GM23338 (cell line): Measurements from ENCODE around the gene COPS2. TPM values are rescaled to one million over a fixed set of nuclear protein-coding genes. Genes with fewer than 3 reads are reported as not detected.

Experiments used
- ATAC-seq: fragments of 200-7000 bp; cut with Tn5 transposase; 3 replicates; pipeline ENCODE4 v1.9.1; 2020
- DNase-seq: peaks from one replicate; pipeline ENCODE4 v3.0.0-alpha.2; 2015; ENCODE audit warnings: low spot score
- H2AFZ ChIP-seq: fragments of 200-600 bp; sonication (generic); 2 replicates; pipeline ENCODE4 v1.8.0; 2016; ENCODE audit warnings: antibody characterized with exemption, mild to moderate bottlenecking, moderate library complexity
- H3F3A ChIP-seq: fragments of 200-600 bp; sonication (generic); replicated peaks from 2 replicates; pipeline ENCODE4 v1.8.0; 2017; ENCODE audit warnings: antibody characterized with exemption, mixed run types, low read depth
- H3K27ac ChIP-seq: fragments of 200-600 bp; sonication (generic); 2 replicates; pipeline ENCODE4 v1.6.1; 2016; ENCODE audit warnings: low read depth
- H3K27me3 ChIP-seq: fragments of 200-600 bp; sonication (generic); 2 replicates; pipeline ENCODE4 v1.8.0; 2016; ENCODE audit warnings: mild to moderate bottlenecking, mixed run types, moderate library complexity; ENCODE audit not compliant: insufficient read depth
- H3K36me3 ChIP-seq: fragments of 200-600 bp; sonication (generic); 2 replicates; pipeline ENCODE4 v1.8.0; 2016; ENCODE audit warnings: mild to moderate bottlenecking; ENCODE audit not compliant: insufficient read depth
- H3K4me1 ChIP-seq: fragments of 200-600 bp; sonication (generic); 2 replicates; pipeline ENCODE4 v1.8.0; 2016; ENCODE audit warnings: mild to moderate bottlenecking, moderate library complexity; ENCODE audit not compliant: insufficient read depth
- H3K4me2 ChIP-seq: fragments of 200-600 bp; sonication (generic); 2 replicates; pipeline ENCODE4 v1.7.1; 2017; ENCODE audit warnings: mixed run types
- H3K4me3 ChIP-seq: fragments of 200-600 bp; sonication (generic); 2 replicates; pipeline ENCODE4 v1.6.1; 2016; ENCODE audit warnings: mixed run types
- H3K79me2 ChIP-seq: fragments of 200-600 bp; sonication (generic); replicated peaks from 2 replicates; pipeline ENCODE4 v1.8.0; 2017; ENCODE audit warnings: mild to moderate bottlenecking; ENCODE audit not compliant: insufficient read depth
- H3K9me2 ChIP-seq: fragments of 200-600 bp; sonication (generic); 2 replicates; pipeline ENCODE4 v1.8.0; 2017; ENCODE audit not compliant: insufficient read depth
- H4K20me1 ChIP-seq: fragments of 200-600 bp; sonication (generic); replicated peaks from 2 replicates; pipeline ENCODE4 v1.8.0; 2017; ENCODE audit warnings: mild to moderate bottlenecking; ENCODE audit not compliant: insufficient read depth
- H3K27ac Mint-ChIP-seq: 2 replicates; pipeline ENCODE4 v1.8.0; 2020; ENCODE audit warnings: inconsistent platforms, mild to moderate bottlenecking, moderate library complexity, mixed read lengths
- H3K27me3 Mint-ChIP-seq: 3 replicates; pipeline ENCODE4 v1.8.0; 2022; ENCODE audit warnings: low read depth, mild to moderate bottlenecking, moderate library complexity, mixed read lengths, inconsistent platforms; ENCODE audit not compliant: insufficient read depth, poor library complexity
- H3K36me3 Mint-ChIP-seq: 3 replicates; pipeline ENCODE4 v1.8.0; 2021; ENCODE audit warnings: low read depth, mild to moderate bottlenecking, inconsistent platforms, moderate library complexity, mixed read lengths
- H3K4me1 Mint-ChIP-seq: 3 replicates; pipeline ENCODE4 v1.8.0; 2020; ENCODE audit warnings: mild to moderate bottlenecking, inconsistent platforms, mixed read lengths
- H3K4me3 Mint-ChIP-seq: 3 replicates; pipeline ENCODE4 v1.8.0; 2021; ENCODE audit warnings: moderate library complexity, mild to moderate bottlenecking, inconsistent platforms, mixed read lengths
- H3K9me3 Mint-ChIP-seq: 3 replicates; pipeline ENCODE4 v1.8.0; 2020; ENCODE audit warnings: moderate library complexity, mild to moderate bottlenecking, inconsistent platforms, mixed read lengths
- CREB1 ChIP-seq: fragments of 250-450 bp; sonication (Bioruptor Pico); IDR thresholded peaks from 2 replicates; pipeline ENCODE4 v1.5.0; 2020; ENCODE audit warnings: low read depth, mild to moderate bottlenecking, moderate library complexity
- EZH2 ChIP-seq: fragments of 200-600 bp; sonication (generic); IDR thresholded peaks from one replicate; pipeline ENCODE4 v1.8.0; 2017; ENCODE audit warnings: antibody characterized with exemption, mild to moderate bottlenecking, low read depth; ENCODE audit not compliant: unreplicated experiment
- JUNB ChIP-seq: IDR thresholded peaks from one replicate; pipeline ENCODE4 v1.6.1; 2016; ENCODE audit warnings: antibody characterized with exemption; ENCODE audit not compliant: unreplicated experiment
- NANOG ChIP-seq: IDR thresholded peaks from 2 replicates; pipeline ENCODE4 v1.6.1; 2016; ENCODE audit warnings: antibody characterized with exemption, borderline replicate concordance
- POLR2AphosphoS5 ChIP-seq: IDR thresholded peaks from 2 replicates; pipeline ENCODE4 v1.6.1; 2016; ENCODE audit warnings: antibody characterized with exemption, low read depth
- STAT1 ChIP-seq: IDR thresholded peaks from one replicate; pipeline ENCODE4 v1.6.1; 2016; ENCODE audit warnings: antibody characterized with exemption; ENCODE audit not compliant: unreplicated experiment
- ZNF114 ChIP-seq: fragments of 250-450 bp; sonication (Bioruptor Pico); IDR thresholded peaks from 2 replicates; pipeline ENCODE4 v1.5.0; 2020; ENCODE audit warnings: mild to moderate bottlenecking, moderate library complexity
- ZNF331 ChIP-seq: fragments of 250-450 bp; sonication (Bioruptor Pico); IDR thresholded peaks from 2 replicates; pipeline ENCODE4 v1.5.0; 2020; ENCODE audit warnings: low read depth, mild to moderate bottlenecking, moderate library complexity
- polyA plus RNA-seq: library from polyadenylated mRNA; unstranded; fragments of >200 nt; fragmentation: Nextera tagmentation; extraction: Ambion mirVana; gene quantifications from 2 replicates; pipeline ENCODE4 v1.2.1, GENCODE V29; 2016
- total RNA-seq: library from RNA; depleted of rRNA; stranded (reverse); fragments of >200 nt; shearing (Covaris generic); gene quantifications from 2 replicates; pipeline ENCODE4 v1.2.3, GENCODE V29; 2014
- TF ChIP-seq, protein P1 (sequence below): fragments of 250-450 bp; sonication (Bioruptor Pico); IDR thresholded peaks from 2 replicates; pipeline ENCODE4 v1.5.0; 2020; ENCODE audit warnings: mild to moderate bottlenecking, moderate library complexity
- TF ChIP-seq, protein P2 (sequence below): IDR thresholded peaks from 2 replicates; pipeline ENCODE4 v1.6.1; 2016; ENCODE audit warnings: antibody characterized with exemption
- TF ChIP-seq, protein P3 (sequence below): IDR thresholded peaks from one replicate; pipeline ENCODE4 v1.6.1; 2018; ENCODE audit warnings: antibody characterized with exemption; ENCODE audit not compliant: unreplicated experiment
- TF ChIP-seq, protein P4 (sequence below), 2 experiments: fragments of 200-600 bp in 1 of 2; sonication (generic) in 1 of 2; conservative IDR thresholded peaks; 2 replicates each; pipeline versions ENCODE4 v1.5.1 to v1.6.1; 2016 to 2017; ENCODE audit warnings: antibody characterized with exemption in 2 of 2, low read depth in 2 of 2, mild to moderate bottlenecking in 2 of 2, moderate library complexity in 1 of 2

Gene COPS2
- total and polyA plus RNA-seq, 2 experiments from 2014 or later = 38.7 to 67.3 TPM

DNA sequence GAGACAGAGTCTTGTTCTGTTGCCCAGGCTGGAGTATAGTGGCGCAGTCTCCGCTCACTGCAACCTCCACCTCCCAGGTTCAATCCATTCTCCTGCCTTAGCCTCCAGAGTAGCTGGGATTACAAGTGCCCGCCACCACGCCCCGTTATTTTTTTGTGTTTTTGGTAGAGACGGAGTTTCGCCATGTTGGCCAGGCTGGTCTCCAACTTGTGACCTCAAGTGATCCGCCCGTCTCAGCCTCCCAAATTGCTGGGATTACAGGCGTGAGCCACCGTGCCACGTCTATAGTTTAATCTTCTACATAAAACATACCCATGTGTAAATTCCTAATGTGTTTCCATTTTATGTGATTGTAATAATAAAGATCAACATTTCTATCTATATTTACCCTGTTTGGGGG is 16.4 kb upstream of the COPS2 start:
- TF ChIP-seq, protein P1, sequence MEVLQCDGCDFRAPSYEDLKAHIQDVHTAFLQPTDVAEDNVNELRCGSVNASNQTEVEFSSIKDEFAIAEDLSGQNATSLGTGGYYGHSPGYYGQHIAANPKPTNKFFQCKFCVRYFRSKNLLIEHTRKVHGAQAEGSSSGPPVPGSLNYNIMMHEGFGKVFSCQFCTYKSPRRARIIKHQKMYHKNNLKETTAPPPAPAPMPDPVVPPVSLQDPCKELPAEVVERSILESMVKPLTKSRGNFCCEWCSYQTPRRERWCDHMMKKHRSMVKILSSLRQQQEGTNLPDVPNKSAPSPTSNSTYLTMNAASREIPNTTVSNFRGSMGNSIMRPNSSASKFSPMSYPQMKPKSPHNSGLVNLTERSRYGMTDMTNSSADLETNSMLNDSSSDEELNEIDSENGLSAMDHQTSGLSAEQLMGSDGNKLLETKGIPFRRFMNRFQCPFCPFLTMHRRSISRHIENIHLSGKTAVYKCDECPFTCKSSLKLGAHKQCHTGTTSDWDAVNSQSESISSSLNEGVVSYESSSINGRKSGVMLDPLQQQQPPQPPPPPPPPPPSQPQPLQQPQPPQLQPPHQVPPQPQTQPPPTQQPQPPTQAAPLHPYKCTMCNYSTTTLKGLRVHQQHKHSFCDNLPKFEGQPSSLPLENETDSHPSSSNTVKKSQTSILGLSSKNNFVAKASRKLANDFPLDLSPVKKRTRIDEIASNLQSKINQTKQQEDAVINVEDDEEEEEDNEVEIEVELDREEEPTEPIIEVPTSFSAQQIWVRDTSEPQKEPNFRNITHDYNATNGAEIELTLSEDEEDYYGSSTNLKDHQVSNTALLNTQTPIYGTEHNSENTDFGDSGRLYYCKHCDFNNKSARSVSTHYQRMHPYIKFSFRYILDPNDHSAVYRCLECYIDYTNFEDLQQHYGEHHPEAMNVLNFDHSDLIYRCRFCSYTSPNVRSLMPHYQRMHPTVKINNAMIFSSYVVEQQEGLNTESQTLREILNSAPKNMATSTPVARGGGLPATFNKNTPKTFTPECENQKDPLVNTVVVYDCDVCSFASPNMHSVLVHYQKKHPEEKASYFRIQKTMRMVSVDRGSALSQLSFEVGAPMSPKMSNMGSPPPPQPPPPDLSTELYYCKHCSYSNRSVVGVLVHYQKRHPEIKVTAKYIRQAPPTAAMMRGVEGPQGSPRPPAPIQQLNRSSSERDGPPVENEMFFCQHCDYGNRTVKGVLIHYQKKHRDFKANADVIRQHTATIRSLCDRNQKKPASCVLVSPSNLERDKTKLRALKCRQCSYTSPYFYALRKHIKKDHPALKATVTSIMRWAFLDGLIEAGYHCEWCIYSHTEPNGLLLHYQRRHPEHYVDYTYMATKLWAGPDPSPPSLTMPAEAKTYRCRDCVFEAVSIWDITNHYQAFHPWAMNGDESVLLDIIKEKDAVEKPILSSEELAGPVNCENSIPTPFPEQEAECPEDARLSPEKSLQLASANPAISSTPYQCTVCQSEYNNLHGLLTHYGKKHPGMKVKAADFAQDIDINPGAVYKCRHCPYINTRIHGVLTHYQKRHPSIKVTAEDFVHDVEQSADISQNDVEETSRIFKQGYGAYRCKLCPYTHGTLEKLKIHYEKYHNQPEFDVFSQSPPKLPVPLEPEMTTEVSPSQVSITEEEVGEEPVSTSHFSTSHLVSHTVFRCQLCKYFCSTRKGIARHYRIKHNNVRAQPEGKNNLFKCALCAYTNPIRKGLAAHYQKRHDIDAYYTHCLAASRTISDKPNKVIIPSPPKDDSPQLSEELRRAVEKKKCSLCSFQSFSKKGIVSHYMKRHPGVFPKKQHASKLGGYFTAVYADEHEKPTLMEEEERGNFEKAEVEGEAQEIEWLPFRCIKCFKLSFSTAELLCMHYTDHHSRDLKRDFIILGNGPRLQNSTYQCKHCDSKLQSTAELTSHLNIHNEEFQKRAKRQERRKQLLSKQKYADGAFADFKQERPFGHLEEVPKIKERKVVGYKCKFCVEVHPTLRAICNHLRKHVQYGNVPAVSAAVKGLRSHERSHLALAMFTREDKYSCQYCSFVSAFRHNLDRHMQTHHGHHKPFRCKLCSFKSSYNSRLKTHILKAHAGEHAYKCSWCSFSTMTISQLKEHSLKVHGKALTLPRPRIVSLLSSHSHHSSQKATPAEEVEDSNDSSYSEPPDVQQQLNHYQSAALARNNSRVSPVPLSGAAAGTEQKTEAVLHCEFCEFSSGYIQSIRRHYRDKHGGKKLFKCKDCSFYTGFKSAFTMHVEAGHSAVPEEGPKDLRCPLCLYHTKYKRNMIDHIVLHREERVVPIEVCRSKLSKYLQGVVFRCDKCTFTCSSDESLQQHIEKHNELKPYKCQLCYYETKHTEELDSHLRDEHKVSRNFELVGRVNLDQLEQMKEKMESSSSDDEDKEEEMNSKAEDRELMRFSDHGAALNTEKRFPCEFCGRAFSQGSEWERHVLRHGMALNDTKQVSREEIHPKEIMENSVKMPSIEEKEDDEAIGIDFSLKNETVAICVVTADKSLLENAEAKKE (CRISPR knock-in tag) = no peak
- no peak for TF ChIP-seq ZNF114
- TF ChIP-seq, protein P2, sequence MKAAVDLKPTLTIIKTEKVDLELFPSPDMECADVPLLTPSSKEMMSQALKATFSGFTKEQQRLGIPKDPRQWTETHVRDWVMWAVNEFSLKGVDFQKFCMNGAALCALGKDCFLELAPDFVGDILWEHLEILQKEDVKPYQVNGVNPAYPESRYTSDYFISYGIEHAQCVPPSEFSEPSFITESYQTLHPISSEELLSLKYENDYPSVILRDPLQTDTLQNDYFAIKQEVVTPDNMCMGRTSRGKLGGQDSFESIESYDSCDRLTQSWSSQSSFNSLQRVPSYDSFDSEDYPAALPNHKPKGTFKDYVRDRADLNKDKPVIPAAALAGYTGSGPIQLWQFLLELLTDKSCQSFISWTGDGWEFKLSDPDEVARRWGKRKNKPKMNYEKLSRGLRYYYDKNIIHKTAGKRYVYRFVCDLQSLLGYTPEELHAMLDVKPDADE = no peak
- no peak for TF ChIP-seq NANOG
- TF ChIP-seq POLR2AphosphoS5 = no peak
- TF ChIP-seq, protein P3, sequence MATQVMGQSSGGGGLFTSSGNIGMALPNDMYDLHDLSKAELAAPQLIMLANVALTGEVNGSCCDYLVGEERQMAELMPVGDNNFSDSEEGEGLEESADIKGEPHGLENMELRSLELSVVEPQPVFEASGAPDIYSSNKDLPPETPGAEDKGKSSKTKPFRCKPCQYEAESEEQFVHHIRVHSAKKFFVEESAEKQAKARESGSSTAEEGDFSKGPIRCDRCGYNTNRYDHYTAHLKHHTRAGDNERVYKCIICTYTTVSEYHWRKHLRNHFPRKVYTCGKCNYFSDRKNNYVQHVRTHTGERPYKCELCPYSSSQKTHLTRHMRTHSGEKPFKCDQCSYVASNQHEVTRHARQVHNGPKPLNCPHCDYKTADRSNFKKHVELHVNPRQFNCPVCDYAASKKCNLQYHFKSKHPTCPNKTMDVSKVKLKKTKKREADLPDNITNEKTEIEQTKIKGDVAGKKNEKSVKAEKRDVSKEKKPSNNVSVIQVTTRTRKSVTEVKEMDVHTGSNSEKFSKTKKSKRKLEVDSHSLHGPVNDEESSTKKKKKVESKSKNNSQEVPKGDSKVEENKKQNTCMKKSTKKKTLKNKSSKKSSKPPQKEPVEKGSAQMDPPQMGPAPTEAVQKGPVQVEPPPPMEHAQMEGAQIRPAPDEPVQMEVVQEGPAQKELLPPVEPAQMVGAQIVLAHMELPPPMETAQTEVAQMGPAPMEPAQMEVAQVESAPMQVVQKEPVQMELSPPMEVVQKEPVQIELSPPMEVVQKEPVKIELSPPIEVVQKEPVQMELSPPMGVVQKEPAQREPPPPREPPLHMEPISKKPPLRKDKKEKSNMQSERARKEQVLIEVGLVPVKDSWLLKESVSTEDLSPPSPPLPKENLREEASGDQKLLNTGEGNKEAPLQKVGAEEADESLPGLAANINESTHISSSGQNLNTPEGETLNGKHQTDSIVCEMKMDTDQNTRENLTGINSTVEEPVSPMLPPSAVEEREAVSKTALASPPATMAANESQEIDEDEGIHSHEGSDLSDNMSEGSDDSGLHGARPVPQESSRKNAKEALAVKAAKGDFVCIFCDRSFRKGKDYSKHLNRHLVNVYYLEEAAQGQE = no peak
- no peak for TF ChIP-seq EZH2
- TF ChIP-seq ZNF331 (CRISPR knock-in tag) = no peak
- no peak for TF ChIP-seq JUNB
- no peak for TF ChIP-seq STAT1
- TF ChIP-seq, protein P4, sequence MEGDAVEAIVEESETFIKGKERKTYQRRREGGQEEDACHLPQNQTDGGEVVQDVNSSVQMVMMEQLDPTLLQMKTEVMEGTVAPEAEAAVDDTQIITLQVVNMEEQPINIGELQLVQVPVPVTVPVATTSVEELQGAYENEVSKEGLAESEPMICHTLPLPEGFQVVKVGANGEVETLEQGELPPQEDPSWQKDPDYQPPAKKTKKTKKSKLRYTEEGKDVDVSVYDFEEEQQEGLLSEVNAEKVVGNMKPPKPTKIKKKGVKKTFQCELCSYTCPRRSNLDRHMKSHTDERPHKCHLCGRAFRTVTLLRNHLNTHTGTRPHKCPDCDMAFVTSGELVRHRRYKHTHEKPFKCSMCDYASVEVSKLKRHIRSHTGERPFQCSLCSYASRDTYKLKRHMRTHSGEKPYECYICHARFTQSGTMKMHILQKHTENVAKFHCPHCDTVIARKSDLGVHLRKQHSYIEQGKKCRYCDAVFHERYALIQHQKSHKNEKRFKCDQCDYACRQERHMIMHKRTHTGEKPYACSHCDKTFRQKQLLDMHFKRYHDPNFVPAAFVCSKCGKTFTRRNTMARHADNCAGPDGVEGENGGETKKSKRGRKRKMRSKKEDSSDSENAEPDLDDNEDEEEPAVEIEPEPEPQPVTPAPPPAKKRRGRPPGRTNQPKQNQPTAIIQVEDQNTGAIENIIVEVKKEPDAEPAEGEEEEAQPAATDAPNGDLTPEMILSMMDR (conservative IDR thresholded peaks at IDR 0.05; ENCODE audit: low read depth in 2 of 2) = no peak
- no peak for TF ChIP-seq CREB1 (CRISPR knock-in tag)
- Histone ChIP-seq H4K20me1 (no peaks in the 10 kb centered on the region), H3K79me2 (peaks cover 19% of the 10 kb centered on the region; the same call in 1 of the 2 replicates), H3K4me2 (no peak overlapping the region), H3K9me2 (no peaks in the 10 kb centered on the region), H3K4me1 (no peaks in the 10 kb centered on the region), H3K27ac (no peak overlapping the region), H3K27me3 (no peaks in the 10 kb centered on the region), H3F3A (no peaks in the 10 kb centered on the region), H3K4me3 (no peak overlapping the region), H2AFZ (no peak overlapping the region), H3K36me3 (no peaks in the 10 kb centered on the region)
- H3K27me3 Mint-ChIP-seq = peaks cover 3% of the 10 kb centered on the region
- H3K27ac Mint-ChIP-seq = no peak overlapping the region
- H3K36me3 Mint-ChIP-seq = peaks cover 17% of the 10 kb centered on the region
- peaks cover 7% of the 10 kb centered on the region for H3K4me1 Mint-ChIP-seq
- peaks cover 14% of the 10 kb centered on the region; the same call in 2 of the 3 replicates for H3K9me3 Mint-ChIP-seq
- DNase-seq = no peak
- ATAC-seq = no peak
- no peak overlapping the region for H3K4me3 Mint-ChIP-seq
